ENCODE data around the gene SVEP1.

GRCh38 chr9:110512817-110513216 is 66.7 kb downstream of the SVEP1 start:
- TF ChIP-seq CTCF (conservative IDR thresholded peaks at IDR 0.05), result no peak
- TF ChIP-seq ZFX (IDR thresholded peaks at IDR 0.05), result no peak
